Measurements from ENCODE around the gene YPEL1. TPM values are rescaled to one million over a fixed set of nuclear protein-coding genes. Genes with fewer than 3 reads are reported as not detected.

YPEL1 gene
- total RNA-seq, 1 experiment from 2014 or later, result 2.2 TPM

- no peak for DNase-seq
- H3K4me3 ChIP-seq (ENCODE audit: insufficient read depth, low read depth, low read length), result no peak overlapping the region
- no peaks in the 10 kb centered on the region for H3K36me3 ChIP-seq (replicated peaks; ENCODE audit: control insufficient read depth, insufficient read depth, low read length)
- H3K27me3 ChIP-seq (ENCODE audit: control insufficient read depth, insufficient read depth, low read length), result peaks cover 9% of the 10 kb centered on the region
Observed at GRCh38 chr22:21660904-21661303, 74.7 kb downstream of the YPEL1 start.

- H3K4me3 ChIP-seq (ENCODE audit: insufficient read depth, low read depth, low read length), result no peak overlapping the region
- no peaks in the 10 kb centered on the region for H3K36me3 ChIP-seq (replicated peaks; ENCODE audit: control insufficient read depth, insufficient read depth, low read length)
- DNase-seq, result no peak
- peaks cover 9% of the 10 kb centered on the region for H3K27me3 ChIP-seq (ENCODE audit: control insufficient read depth, insufficient read depth, low read length)
Observed at GRCh38 chr22:21659864-21660525, 75.6 kb downstream of the YPEL1 start.

- Histone ChIP-seq H3K27me3 (ENCODE audit: control insufficient read depth, insufficient read depth, low read length) (peaks cover 9% of the 10 kb centered on the region), H3K36me3 (replicated peaks; ENCODE audit: control insufficient read depth, insufficient read depth, low read length) (peaks cover 8% of the 10 kb centered on the region), H3K4me3 (ENCODE audit: insufficient read depth, low read depth, low read length) (peak overlapping the region; percentile 72)
- peak; percentile 98 for DNase-seq
Observed at GRCh38 chr22:21657360-21658032, 78.1 kb downstream of the YPEL1 start.

- Histone ChIP-seq H3K36me3 (replicated peaks; ENCODE audit: control insufficient read depth, insufficient read depth, low read length) (peaks cover 8% of the 10 kb centered on the region), H3K4me3 (ENCODE audit: insufficient read depth, low read depth, low read length) (peak overlapping the region; percentile 72), H3K27me3 (ENCODE audit: control insufficient read depth, insufficient read depth, low read length) (peaks cover 9% of the 10 kb centered on the region)
- no peak for DNase-seq
Observed at GRCh38 chr22:21657020-21657359, 78.6 kb downstream of the YPEL1 start.

- Histone ChIP-seq H3K4me3 (ENCODE audit: insufficient read depth, low read depth, low read length) (peak overlapping the region; percentile 83), H3K36me3 (replicated peaks; ENCODE audit: control insufficient read depth, insufficient read depth, low read length) (peaks cover 8% of the 10 kb centered on the region), H3K27me3 (ENCODE audit: control insufficient read depth, insufficient read depth, low read length) (no peaks in the 10 kb centered on the region)
- peak; percentile 85 for DNase-seq
Observed at GRCh38 chr22:21652547-21653545, 82.7 kb downstream of the YPEL1 start.

GRCh38 chr22:21652010-21652546 is 83.5 kb downstream of the YPEL1 start:
- no peaks in the 10 kb centered on the region for H3K27me3 ChIP-seq (ENCODE audit: control insufficient read depth, insufficient read depth, low read length)
- DNase-seq, result peak; percentile 97
- H3K36me3 ChIP-seq (replicated peaks; ENCODE audit: control insufficient read depth, insufficient read depth, low read length), result peaks cover 8% of the 10 kb centered on the region
- H3K4me3 ChIP-seq (ENCODE audit: insufficient read depth, low read depth, low read length), result peak overlapping the region; percentile 83

GRCh38 chr22:21651521-21652009 is 84.0 kb downstream of the YPEL1 start:
- peak; percentile 83 for DNase-seq
- H3K27me3 ChIP-seq (ENCODE audit: control insufficient read depth, insufficient read depth, low read length), result no peaks in the 10 kb centered on the region
- peak overlapping the region; percentile 83 for H3K4me3 ChIP-seq (ENCODE audit: insufficient read depth, low read depth, low read length)

GRCh38 chr22:21650823-21651520 is 84.6 kb downstream of the YPEL1 start:
- peaks cover 8% of the 10 kb centered on the region for H3K36me3 ChIP-seq (replicated peaks; ENCODE audit: control insufficient read depth, insufficient read depth, low read length)
- H3K4me3 ChIP-seq (ENCODE audit: insufficient read depth, low read depth, low read length), result peak overlapping the region; percentile 83
- no peak for DNase-seq
- no peaks in the 10 kb centered on the region for H3K27me3 ChIP-seq (ENCODE audit: control insufficient read depth, insufficient read depth, low read length)

More at GRCh38 chr22:21651521-21652009, 84.0 kb downstream of the YPEL1 start:
- H3K36me3 ChIP-seq (replicated peaks; ENCODE audit: control insufficient read depth, insufficient read depth, low read length), result peaks cover 8% of the 10 kb centered on the region

- Histone ChIP-seq H3K27me3 (ENCODE audit: control insufficient read depth, insufficient read depth, low read length) (no peaks in the 10 kb centered on the region), H3K4me3 (ENCODE audit: insufficient read depth, low read depth, low read length) (no peak overlapping the region), H3K36me3 (replicated peaks; ENCODE audit: control insufficient read depth, insufficient read depth, low read length) (peaks cover 8% of the 10 kb centered on the region)
- no peak for DNase-seq
Observed at GRCh38 chr22:21650280-21650679, 85.3 kb downstream of the YPEL1 start.

Other genes with a start within 250 kb of the YPEL1 start
- 0.17 and 0.70 TPM in 2 replicates for gene RIMBP3C, start 184.3 kb downstream of the YPEL1 start, total RNA-seq (2014; rRNA removed; shearing (Covaris generic))
- 84.0 and 90.2 TPM in 2 replicates for gene UBE2L3, start 168.1 kb downstream of the YPEL1 start, total RNA-seq (2014; rRNA removed; shearing (Covaris generic))
- gene YDJC, start 105.8 kb downstream of the YPEL1 start, total RNA-seq (2014; rRNA removed; shearing (Covaris generic)), result 53.0 and 57.3 TPM in 2 replicates
- gene CCDC116, start 103.0 kb downstream of the YPEL1 start, total RNA-seq (2014; rRNA removed; shearing (Covaris generic)), result 0.48 and 0.55 TPM in 2 replicates
- gene SDF2L1, start 93.5 kb downstream of the YPEL1 start, total RNA-seq (2014; rRNA removed; shearing (Covaris generic)), result 29.3 and 54.0 TPM in 2 replicates
- 23.1 and 23.5 TPM in 2 replicates for gene PPIL2, start 69.8 kb downstream of the YPEL1 start, total RNA-seq (2014; rRNA removed; shearing (Covaris generic))
- 54.5 and 55.5 TPM in 2 replicates for gene MAPK1, start 131.9 kb upstream of the YPEL1 start, total RNA-seq (2014; rRNA removed; shearing (Covaris generic))
- gene PPM1F, start 217.1 kb upstream of the YPEL1 start, total RNA-seq (2014; rRNA removed; shearing (Covaris generic)), result 19.7 and 34.8 TPM in 2 replicates
- gene TOP3B, start 247.0 kb upstream of the YPEL1 start, total RNA-seq (2014; rRNA removed; shearing (Covaris generic)), result 53.8 and 76.2 TPM in 2 replicates

Measured in H7 (cell line).